T-helper 1 cell treated with Interleukin-12 subunit alpha and Interleukin-12 subunit beta and Interleukin-4 antibody, amounts not matched to agents 30 μg/mL and 1 μg/mL, for 36 hours (primary cell): ENCODE data around the gene OLFM1.

ENCODE experiments used
- H3K27ac Mint-ChIP-seq: one replicate; pipeline ENCODE4 v1.8.0; 2021; ENCODE audit warnings: mild to moderate bottlenecking, mixed read lengths
- H3K27me3 Mint-ChIP-seq: one replicate; pipeline ENCODE4 v1.8.0; 2021; ENCODE audit warnings: low read depth, mixed read lengths
- H3K36me3 Mint-ChIP-seq: one replicate; pipeline ENCODE4 v1.8.0; 2021; ENCODE audit warnings: low read depth, mixed read lengths
- H3K4me1 Mint-ChIP-seq: one replicate; pipeline ENCODE4 v1.8.0; 2021; ENCODE audit warnings: low read depth, mixed read lengths
- H3K4me3 Mint-ChIP-seq: one replicate; pipeline ENCODE4 v1.8.0; 2021; ENCODE audit warnings: mild to moderate bottlenecking, moderate library complexity, mixed read lengths
- H3K9me3 Mint-ChIP-seq: one replicate; pipeline ENCODE4 v1.8.0; 2021; ENCODE audit warnings: mixed read lengths

The OLFM1 gene

GRCh38 chr9:135130207-135130976 lies 42.9 kb downstream of the OLFM1 start:
- peaks cover 3% of the 10 kb centered on the region for H3K9me3 Mint-ChIP-seq
- H3K27ac Mint-ChIP-seq, result peak overlapping the region; percentile 83
- no peak overlapping the region for H3K4me3 Mint-ChIP-seq
- peaks cover 15% of the 10 kb centered on the region for H3K4me1 Mint-ChIP-seq
- H3K27me3 Mint-ChIP-seq, result no peaks in the 10 kb centered on the region
- H3K36me3 Mint-ChIP-seq, result no peaks in the 10 kb centered on the region

GRCh38 chr9:135131488-135131887 lies 44.0 kb downstream of the OLFM1 start:
- peak overlapping the region; percentile 73 for H3K27ac Mint-ChIP-seq
- H3K27me3 Mint-ChIP-seq, result no peaks in the 10 kb centered on the region
- no peaks in the 10 kb centered on the region for H3K36me3 Mint-ChIP-seq
- H3K4me3 Mint-ChIP-seq, result no peak overlapping the region
- H3K4me1 Mint-ChIP-seq, result peaks cover 15% of the 10 kb centered on the region
- peaks cover 3% of the 10 kb centered on the region for H3K9me3 Mint-ChIP-seq

- Mint-ChIP-seq H3K27me3 (no peaks in the 10 kb centered on the region), H3K36me3 (no peaks in the 10 kb centered on the region), H3K27ac (no peak overlapping the region), H3K4me1 (peaks cover 15% of the 10 kb centered on the region), H3K4me3 (no peak overlapping the region), H3K9me3 (peaks cover 6% of the 10 kb centered on the region)
Observed at GRCh38 chr9:135132008-135132407, 44.5 kb downstream of the OLFM1 start.

GRCh38 chr9:135134268-135135022 lies 47.0 kb downstream of the OLFM1 start:
- Mint-ChIP-seq H3K27me3 (no peaks in the 10 kb centered on the region), H3K9me3 (peaks cover 10% of the 10 kb centered on the region), H3K4me3 (no peak overlapping the region), H3K4me1 (peaks cover 15% of the 10 kb centered on the region), H3K36me3 (no peaks in the 10 kb centered on the region), H3K27ac (no peak overlapping the region)

- H3K9me3 Mint-ChIP-seq, result peaks cover 8% of the 10 kb centered on the region
- H3K27ac Mint-ChIP-seq, result no peak overlapping the region
- H3K27me3 Mint-ChIP-seq, result no peaks in the 10 kb centered on the region
- H3K4me3 Mint-ChIP-seq, result no peak overlapping the region
- no peaks in the 10 kb centered on the region for H3K36me3 Mint-ChIP-seq
- H3K4me1 Mint-ChIP-seq, result peaks cover 10% of the 10 kb centered on the region
Observed at GRCh38 chr9:135135171-135135928, 47.9 kb downstream of the OLFM1 start.

- Mint-ChIP-seq H3K36me3 (no peaks in the 10 kb centered on the region), H3K27me3 (no peaks in the 10 kb centered on the region), H3K4me1 (peaks cover 7% of the 10 kb centered on the region), H3K9me3 (peaks cover 8% of the 10 kb centered on the region), H3K27ac (no peak overlapping the region), H3K4me3 (no peak overlapping the region)
Observed at GRCh38 chr9:135135929-135136315, 48.5 kb downstream of the OLFM1 start.

- Mint-ChIP-seq H3K9me3 (peaks cover 8% of the 10 kb centered on the region), H3K27ac (no peak overlapping the region), H3K36me3 (no peaks in the 10 kb centered on the region), H3K27me3 (no peaks in the 10 kb centered on the region), H3K4me1 (peaks cover 3% of the 10 kb centered on the region), H3K4me3 (no peak overlapping the region)
Observed at GRCh38 chr9:135136481-135136880, 49.0 kb downstream of the OLFM1 start.

- Mint-ChIP-seq H3K27me3 (no peaks in the 10 kb centered on the region), H3K4me1 (peaks cover 1% of the 10 kb centered on the region), H3K4me3 (no peak overlapping the region), H3K36me3 (no peaks in the 10 kb centered on the region), H3K9me3 (peaks cover 8% of the 10 kb centered on the region), H3K27ac (no peak overlapping the region)
Observed at GRCh38 chr9:135136991-135137832, 49.7 kb downstream of the OLFM1 start.

GRCh38 chr9:135138078-135138855 lies 50.8 kb downstream of the OLFM1 start:
- Mint-ChIP-seq H3K27ac (no peak overlapping the region), H3K4me1 (peaks cover 1% of the 10 kb centered on the region), H3K27me3 (no peaks in the 10 kb centered on the region)

GRCh38 chr9:135139366-135139959 lies 52.0 kb downstream of the OLFM1 start:
- H3K27ac Mint-ChIP-seq, result no peak overlapping the region
- peaks cover 8% of the 10 kb centered on the region for H3K9me3 Mint-ChIP-seq
- no peaks in the 10 kb centered on the region for H3K27me3 Mint-ChIP-seq
- no peak overlapping the region for H3K4me3 Mint-ChIP-seq
- H3K4me1 Mint-ChIP-seq, result peaks cover 1% of the 10 kb centered on the region
- no peaks in the 10 kb centered on the region for H3K36me3 Mint-ChIP-seq

More at GRCh38 chr9:135138078-135138855, 50.8 kb downstream of the OLFM1 start:
- Mint-ChIP-seq H3K9me3 (peaks cover 8% of the 10 kb centered on the region), H3K36me3 (no peaks in the 10 kb centered on the region), H3K4me3 (no peak overlapping the region)

GRCh38 chr9:135141183-135141774 lies 53.8 kb downstream of the OLFM1 start:
- H3K36me3 Mint-ChIP-seq, result no peaks in the 10 kb centered on the region

GRCh38 chr9:135144581-135145170 lies 57.2 kb downstream of the OLFM1 start:
- H3K27ac Mint-ChIP-seq, result no peak overlapping the region

More at GRCh38 chr9:135141183-135141774, 53.8 kb downstream of the OLFM1 start:
- Mint-ChIP-seq H3K27ac (no peak overlapping the region), H3K4me1 (no peaks in the 10 kb centered on the region), H3K27me3 (peaks cover 7% of the 10 kb centered on the region), H3K4me3 (no peak overlapping the region), H3K9me3 (peaks cover 8% of the 10 kb centered on the region)

More at GRCh38 chr9:135144581-135145170, 57.2 kb downstream of the OLFM1 start:
- no peak overlapping the region for H3K4me3 Mint-ChIP-seq
- H3K36me3 Mint-ChIP-seq, result no peaks in the 10 kb centered on the region
- H3K27me3 Mint-ChIP-seq, result peaks cover 7% of the 10 kb centered on the region
- H3K9me3 Mint-ChIP-seq, result no peaks in the 10 kb centered on the region
- H3K4me1 Mint-ChIP-seq, result no peaks in the 10 kb centered on the region
